Caco-2 (cell line): Measurements from ENCODE around the gene EBF4. TPM values are rescaled to one million over a fixed set of nuclear protein-coding genes. Genes with fewer than 3 reads are reported as not detected.

Source experiments
- BruUV-seq: library from RNA; stranded (reverse); fragments of 400-500 nt; replicated peaks from 2 replicates; lab custom pipeline; 2021; lab: Mats Ljungman, UMichigan
- CTCF ChIA-PET: fragments of 300-600 bp; sonication (Branson Sonifier 250); formaldehyde crosslinking; loops from one replicate; lab custom pipeline; 2022; ENCODE audit warnings: antibody characterized with exemption; lab: Charles Lee
- POLR2A ChIA-PET: fragments of 300-600 bp; sonication (Branson Sonifier 250); formaldehyde crosslinking; loops from one replicate; lab custom pipeline; 2022; ENCODE audit warnings: antibody characterized with exemption; lab: Charles Lee
- DNase-seq, 2 experiments: peaks; one replicate each; pipeline versions ENCODE4 v3.0.0 to v3.0.0-alpha.2; 2020 to 2022
- H3K27me3 ChIP-seq: replicated peaks from 2 replicates; pipeline ENCODE4 v1.6.0; 2011; ENCODE audit warnings: low read length; ENCODE audit not compliant: control insufficient read depth, insufficient read depth
- H3K36me3 ChIP-seq: 2 replicates; pipeline ENCODE4 v1.5.1; 2011; ENCODE audit warnings: low read length; ENCODE audit not compliant: control insufficient read depth, insufficient read depth
- H3K4me1 ChIP-seq: fragments of 250-450 bp; sonication (Bioruptor Pico); 2 replicates; pipeline ENCODE4 v1.5.1; 2020; ENCODE audit warnings: mild to moderate bottlenecking
- H3K4me3 ChIP-seq: 2 replicates; pipeline ENCODE4 v1.5.1; 2011; ENCODE audit warnings: low read depth, mild to moderate bottlenecking, control low read depth, low read length
- H3K9me3 ChIP-seq: fragments of 250-450 bp; sonication (Bioruptor Pico); 2 replicates; pipeline ENCODE4 v1.5.1; 2020; ENCODE audit warnings: mild to moderate bottlenecking, moderate library complexity
- H3K27ac Mint-ChIP-seq: one replicate; pipeline ENCODE4 v1.8.0; 2022; ENCODE audit warnings: mixed read lengths; ENCODE audit not compliant: unreplicated experiment
- H3K27me3 Mint-ChIP-seq: one replicate; pipeline ENCODE4 v1.8.0; 2022; ENCODE audit warnings: mixed read lengths; ENCODE audit not compliant: insufficient read depth, unreplicated experiment
- H3K36me3 Mint-ChIP-seq: one replicate; pipeline ENCODE4 v1.8.0; 2022; ENCODE audit warnings: mild to moderate bottlenecking, mixed read lengths; ENCODE audit not compliant: insufficient read depth, unreplicated experiment
- H3K4me1 Mint-ChIP-seq: one replicate; pipeline ENCODE4 v1.8.0; 2022; ENCODE audit warnings: low read depth, mixed read lengths; ENCODE audit not compliant: unreplicated experiment
- H3K4me3 Mint-ChIP-seq: one replicate; pipeline ENCODE4 v1.8.0; 2022; ENCODE audit warnings: mild to moderate bottlenecking, moderate library complexity, mixed read lengths; ENCODE audit not compliant: unreplicated experiment
- H3K9me3 Mint-ChIP-seq: one replicate; pipeline ENCODE4 v1.8.0; 2022; ENCODE audit warnings: mixed read lengths; ENCODE audit not compliant: unreplicated experiment
- CTCF ChIP-seq, 2 experiments: fragments of 200-600 bp in 1 of 2; IDR thresholded peaks; 1 replicate in 1 of 2; 2 replicates in 1 of 2; pipeline versions ENCODE4 v1.5.1 to v1.8.0; 2011 to 2022; ENCODE audit warnings: antibody characterized with exemption in 1 of 2, control low read depth in 1 of 2, inconsistent platforms in 1 of 2, low read depth in 1 of 2, low read length in 1 of 2, mild to moderate bottlenecking in 1 of 2, moderate library complexity in 1 of 2; ENCODE audit not compliant: insufficient read depth in 1 of 2, severe bottlenecking in 1 of 2, unreplicated experiment in 1 of 2
- intact Hi-C: fragments of 100-400 bp; cut with micrococcal nuclease; formaldehyde crosslinking; loops from one replicate; pipeline ENCODE4 v1.10.0; 2022; ENCODE audit not compliant: unreplicated experiment
- total RNA-seq: library from RNA; stranded (reverse); gene quantifications from 2 replicates; pipeline ENCODE4 v1.2.3, GENCODE V29; 2022

The EBF4 gene
- total RNA-seq, 1 experiment from 2014 or later: 7.5 TPM

GRCh38 chr20:2783908-2784566 lies 91.5 kb downstream of the EBF4 start:
- POLR2A ChIA-PET: no interaction called here

GRCh38 chr20:2793471-2793870 lies 100.9 kb downstream of the EBF4 start:
- POLR2A ChIA-PET: no interaction called here
- Histone ChIP-seq H3K27me3 (peaks cover 2% of the 10 kb centered on the region), H3K36me3 (no peaks in the 10 kb centered on the region), H3K9me3 (no peaks in the 10 kb centered on the region), H3K4me1 (no peaks in the 10 kb centered on the region), H3K4me3 (no peak overlapping the region)
- TF ChIP-seq CTCF (IDR thresholded peaks at IDR 0.05; ENCODE audit: insufficient read depth in 1 of 2, low read depth in 1 of 2, low read length in 1 of 2, severe bottlenecking in 1 of 2, unreplicated experiment in 1 of 2): no peak
- H3K4me1 Mint-ChIP-seq: no peaks in the 10 kb centered on the region
- H3K36me3 Mint-ChIP-seq: no peaks in the 10 kb centered on the region
- intact Hi-C loops: no loop called here
- peaks cover 21% of the 10 kb centered on the region for H3K27me3 Mint-ChIP-seq
- CTCF ChIA-PET: no interaction called here
- H3K27ac Mint-ChIP-seq: no peak overlapping the region
- H3K4me3 Mint-ChIP-seq: no peak overlapping the region
- no TSS peak for BruUV-seq
- no peak for DNase-seq
- no peaks in the 10 kb centered on the region for H3K9me3 Mint-ChIP-seq

More at GRCh38 chr20:2783908-2784566, 91.5 kb downstream of the EBF4 start:
- H3K27me3 ChIP-seq: no peaks in the 10 kb centered on the region
- no peak for DNase-seq
- no peak overlapping the region for H3K4me3 Mint-ChIP-seq
- TF ChIP-seq CTCF (IDR thresholded peaks at IDR 0.05; ENCODE audit: insufficient read depth in 1 of 2, low read depth in 1 of 2, low read length in 1 of 2, severe bottlenecking in 1 of 2, unreplicated experiment in 1 of 2): no peak
- H3K4me1 ChIP-seq: no peaks in the 10 kb centered on the region
- no peaks in the 10 kb centered on the region for H3K9me3 Mint-ChIP-seq
- no peak overlapping the region for H3K27ac Mint-ChIP-seq
- no peak overlapping the region for H3K4me3 ChIP-seq
- no peaks in the 10 kb centered on the region for H3K4me1 Mint-ChIP-seq
- no peaks in the 10 kb centered on the region for H3K9me3 ChIP-seq
- peaks cover 17% of the 10 kb centered on the region for H3K27me3 Mint-ChIP-seq
- no peaks in the 10 kb centered on the region for H3K36me3 ChIP-seq
- no peaks in the 10 kb centered on the region for H3K36me3 Mint-ChIP-seq
- intact Hi-C loops: no loop called here
- no TSS peak for BruUV-seq
- CTCF ChIA-PET: no interaction called here

GRCh38 chr20:2794202-2794748 lies 101.7 kb downstream of the EBF4 start:
- no peaks in the 10 kb centered on the region for H3K4me1 ChIP-seq
- Mint-ChIP-seq H3K36me3 (no peaks in the 10 kb centered on the region), H3K27ac (no peak overlapping the region), H3K9me3 (no peaks in the 10 kb centered on the region), H3K27me3 (peaks cover 18% of the 10 kb centered on the region), H3K4me1 (no peaks in the 10 kb centered on the region), H3K4me3 (no peak overlapping the region)
- ChIA-PET POLR2A (interaction anchor here (0.5 kb wide), 1 partner anchor 15 kb away, joined by 9 read pairs; no protein-coding TSS in a partner anchor), CTCF (interaction anchor here (0.7 kb wide), 1 partner anchor 60 kb away, joined by 3 read pairs; no protein-coding TSS in a partner anchor)
- no peak for DNase-seq
- TF ChIP-seq CTCF (IDR thresholded peaks at IDR 0.05; ENCODE audit: insufficient read depth in 1 of 2, low read depth in 1 of 2, low read length in 1 of 2, severe bottlenecking in 1 of 2, unreplicated experiment in 1 of 2): no peak
- BruUV-seq: no TSS peak
- intact Hi-C loops: no loop called here
- peaks cover 2% of the 10 kb centered on the region for H3K27me3 ChIP-seq
- H3K36me3 ChIP-seq: no peaks in the 10 kb centered on the region
- no peak overlapping the region for H3K4me3 ChIP-seq
- H3K9me3 ChIP-seq: no peaks in the 10 kb centered on the region
